Activated CD4-positive, alpha-beta T cell treated with anti-CD3 and anti-CD28 coated beads, Interleukin-2, amount 10 ng/mL, durations not matched to agents 7 days and 5 days (primary cell): ENCODE data around the gene UBASH3B. TPM values are rescaled to one million over a fixed set of nuclear protein-coding genes. Genes with fewer than 3 reads are reported as not detected.
"Not testable (repeated sequence)": the region's sequence is repeated elsewhere in the genome, so short reads cannot be mapped to it uniquely, and the experiment has no call there.

Source experiments
- CTCF ChIA-PET: fragments of 350-600 bp; sonication (Branson Sonifier 250); formaldehyde crosslinking; loops from one replicate; lab custom pipeline; 2021; ENCODE audit warnings: antibody characterized with exemption; lab: Charles Lee
- POLR2A ChIA-PET: fragments of 350-600 bp; sonication (Branson Sonifier 250); formaldehyde crosslinking; loops from one replicate; lab custom pipeline; 2021; ENCODE audit warnings: antibody characterized with exemption; lab: Charles Lee
- DNase-seq: peaks from one replicate; pipeline ENCODE4 v3.0.0-alpha.2; 2020
- H3K27ac Mint-ChIP-seq: one replicate; pipeline ENCODE4 v1.8.0; 2021; ENCODE audit warnings: mild to moderate bottlenecking, moderate library complexity, mixed read lengths
- H3K27me3 Mint-ChIP-seq: one replicate; pipeline ENCODE4 v1.8.0; 2021; ENCODE audit warnings: mixed read lengths
- H3K36me3 Mint-ChIP-seq: one replicate; pipeline ENCODE4 v1.8.0; 2021; ENCODE audit warnings: low read depth, mixed read lengths
- H3K4me1 Mint-ChIP-seq: one replicate; pipeline ENCODE4 v1.8.0; 2021; ENCODE audit warnings: mixed read lengths
- H3K4me3 Mint-ChIP-seq: one replicate; pipeline ENCODE4 v1.8.0; 2021; ENCODE audit warnings: mild to moderate bottlenecking, moderate library complexity, mixed read lengths
- H3K9me3 Mint-ChIP-seq: one replicate; pipeline ENCODE4 v1.8.0; 2021; ENCODE audit warnings: mixed read lengths
- total RNA-seq, 2 experiments: library from RNA; stranded (reverse); gene quantifications; one replicate each; pipeline ENCODE4 v1.2.3, GENCODE V29; 2021

The UBASH3B gene
- total RNA-seq, 2 experiments from 2014 or later: 15.2 to 15.8 TPM

DNA sequence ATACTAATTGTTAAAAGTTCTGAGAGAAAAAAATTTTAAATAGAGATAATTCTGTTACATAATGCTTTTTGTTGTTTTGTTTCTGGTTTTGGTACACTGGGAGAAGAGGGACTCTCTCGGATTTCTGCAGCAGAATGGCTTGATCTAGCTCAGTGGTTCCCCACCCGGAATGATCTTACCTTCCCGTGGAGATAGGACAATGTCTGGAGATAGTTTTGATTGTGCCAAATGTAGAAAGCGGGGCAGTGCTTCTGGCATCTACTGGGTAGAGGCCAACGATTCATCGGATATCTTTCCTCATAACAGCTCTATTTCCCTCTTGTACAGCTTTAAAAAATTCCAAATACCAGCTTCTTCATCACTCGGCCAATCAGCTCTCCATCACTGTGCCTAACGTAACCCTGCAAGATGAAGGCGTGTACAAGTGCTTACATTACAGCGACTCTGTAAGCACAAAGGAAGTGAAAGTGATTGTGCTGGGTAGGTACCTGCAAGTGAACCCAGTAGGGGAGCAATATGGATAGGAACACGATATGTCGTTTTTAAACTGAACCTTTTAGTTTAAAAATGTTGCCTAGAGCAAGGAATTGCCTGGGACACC lies 195.9 kb downstream of the UBASH3B start:
- ChIA-PET CTCF (interaction anchor here (0.7 to 1.6 kb wide), 4 partner anchors 38 to 271 kb away, joined by 3 to 10 read pairs (median 3); no protein-coding TSS in a partner anchor), POLR2A (interaction anchor here (0.7 kb wide), 1 partner anchor 8 kb away, joined by 4 read pairs; no protein-coding TSS in a partner anchor)
- peaks cover 2% of the 10 kb centered on the region for H3K27me3 Mint-ChIP-seq
- H3K36me3 Mint-ChIP-seq: no peaks in the 10 kb centered on the region
- peaks cover 31% of the 10 kb centered on the region for H3K4me1 Mint-ChIP-seq
- H3K27ac Mint-ChIP-seq: peak overlapping the region; percentile 87
- peak overlapping the region; percentile 44 for H3K4me3 Mint-ChIP-seq
- no peaks in the 10 kb centered on the region for H3K9me3 Mint-ChIP-seq
- peak; percentile 60 for DNase-seq

DNA sequence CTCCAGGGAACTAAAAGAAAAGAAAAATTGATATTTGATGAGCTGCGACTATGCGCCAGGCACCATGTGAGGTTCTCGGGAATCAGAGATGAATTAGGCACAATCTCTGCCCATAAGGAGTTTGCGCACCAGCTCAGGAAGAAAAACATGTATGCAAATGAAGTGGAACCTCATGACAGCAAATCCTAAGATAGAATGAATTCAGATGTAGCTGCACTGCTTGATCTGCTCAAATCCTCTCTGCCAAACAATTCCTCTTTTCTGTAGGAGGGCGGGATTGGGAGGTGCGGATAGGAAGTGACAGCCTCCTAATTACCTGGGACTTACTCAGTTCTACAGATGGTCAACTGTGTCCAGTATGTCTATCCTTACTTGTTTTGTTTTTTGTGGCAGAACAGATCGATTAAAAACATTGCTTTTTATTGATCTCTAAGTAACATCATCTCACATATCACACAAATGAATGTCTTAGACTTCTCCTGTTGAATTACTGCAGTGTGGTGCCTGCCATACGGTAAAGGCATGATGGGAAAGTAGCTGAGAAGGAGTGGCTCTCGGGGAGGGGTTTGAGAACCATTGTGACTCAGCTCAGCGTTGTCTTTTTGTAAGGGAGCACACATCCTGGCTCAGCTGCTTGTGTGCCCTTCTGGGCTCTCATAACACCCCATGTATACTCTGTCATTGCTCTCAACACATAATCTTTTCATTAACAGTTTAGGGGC lies 196.7 kb downstream of the UBASH3B start:
- Mint-ChIP-seq H3K9me3 (no peaks in the 10 kb centered on the region), H3K4me1 (peaks cover 33% of the 10 kb centered on the region), H3K4me3 (peak overlapping the region; percentile 44), H3K36me3 (no peaks in the 10 kb centered on the region), H3K27ac (peak overlapping the region; percentile 87), H3K27me3 (no peaks in the 10 kb centered on the region)
- DNase-seq: peak; percentile 29
- ChIA-PET CTCF (interaction anchor here (0.6 to 2.2 kb wide), 11 partner anchors 45 to 348 kb away, joined by 3 to 10 read pairs (median 3); no protein-coding TSS in a partner anchor), POLR2A (no interaction called here)

DNA sequence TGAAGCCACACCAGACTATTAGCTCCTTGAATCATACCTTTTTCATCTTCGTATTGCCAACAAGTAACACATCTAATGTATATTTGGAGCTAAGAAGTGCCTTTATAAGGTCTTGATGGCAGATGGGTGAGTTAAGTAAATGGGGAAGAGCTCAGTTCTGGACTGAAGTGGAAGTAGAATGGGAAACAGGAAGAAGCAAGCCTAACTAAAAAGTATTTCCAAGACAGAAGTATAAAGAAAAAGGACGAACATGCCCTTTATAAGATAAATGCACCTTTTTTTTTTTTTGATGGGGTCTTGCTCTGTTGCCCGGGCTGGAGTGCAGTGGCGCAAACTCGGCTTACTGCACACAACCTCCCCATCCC lies 197.3 kb downstream of the UBASH3B start:
- ChIA-PET POLR2A (no interaction called here), CTCF (interaction anchor here (0.6 to 2.2 kb wide), 13 partner anchors 9 to 272 kb away, joined by 3 to 10 read pairs (median 4); no protein-coding TSS in a partner anchor)
- DNase-seq: no peak
- Mint-ChIP-seq H3K4me3 (no peak overlapping the region), H3K27me3 (peaks cover 3% of the 10 kb centered on the region), H3K9me3 (no peaks in the 10 kb centered on the region), H3K4me1 (peaks cover 32% of the 10 kb centered on the region), H3K27ac (peak overlapping the region; percentile 87), H3K36me3 (no peaks in the 10 kb centered on the region)

DNA sequence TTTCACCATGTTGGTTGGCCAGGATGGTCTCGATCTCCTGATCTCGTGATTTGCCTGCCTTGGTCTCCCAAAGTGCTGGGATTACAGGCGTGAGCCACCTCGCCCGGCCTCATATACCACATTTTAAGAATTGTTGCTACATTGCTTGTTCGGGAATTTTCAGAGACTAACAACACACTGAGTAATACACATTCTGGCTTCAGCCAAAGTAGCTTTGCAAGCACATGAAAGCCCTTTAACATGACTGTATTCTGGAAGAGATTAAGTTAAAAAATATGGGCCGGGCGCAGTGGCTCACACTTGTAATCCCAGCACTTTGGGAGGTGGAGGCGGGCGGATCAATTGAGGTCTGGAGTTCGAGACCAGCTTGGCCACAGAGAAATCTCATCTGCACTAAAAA lies 197.7 kb downstream of the UBASH3B start:
- no peak overlapping the region for H3K4me3 Mint-ChIP-seq
- peaks cover 32% of the 10 kb centered on the region for H3K4me1 Mint-ChIP-seq
- H3K9me3 Mint-ChIP-seq: no peaks in the 10 kb centered on the region
- H3K27ac Mint-ChIP-seq: peak overlapping the region; percentile 70
- ChIA-PET POLR2A (no interaction called here), CTCF (interaction anchor here (0.5 to 2.2 kb wide), 16 partner anchors 10 to 1549 kb away, joined by 3 to 10 read pairs (median 3); no protein-coding TSS in a partner anchor)
- peaks cover 4% of the 10 kb centered on the region for H3K27me3 Mint-ChIP-seq
- no peaks in the 10 kb centered on the region for H3K36me3 Mint-ChIP-seq
- DNase-seq: no peak

DNA sequence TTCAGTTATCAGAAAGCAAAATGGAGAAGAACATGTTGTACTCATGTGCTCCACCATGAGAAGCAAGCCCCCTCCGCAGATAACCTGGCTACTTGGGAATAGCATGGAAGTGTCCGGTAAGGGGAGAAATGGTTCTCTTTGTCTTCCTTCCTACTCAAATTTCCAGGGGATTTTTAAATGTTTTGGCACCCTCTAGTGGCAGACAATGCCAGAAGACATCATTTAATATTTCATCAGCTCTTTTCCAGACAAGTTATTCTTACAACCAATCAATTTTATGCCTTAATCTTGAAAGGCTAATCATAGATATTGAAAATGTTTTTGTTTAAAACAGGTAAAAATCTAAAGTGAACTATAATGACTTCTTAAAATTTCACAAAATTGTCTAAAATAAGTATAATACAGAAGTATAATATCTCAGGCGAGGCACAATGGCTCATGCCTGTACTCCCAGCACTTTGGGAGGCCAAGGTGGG lies 198.5 kb downstream of the UBASH3B start:
- Mint-ChIP-seq H3K36me3 (no peaks in the 10 kb centered on the region), H3K27ac (no peak overlapping the region), H3K4me1 (peaks cover 32% of the 10 kb centered on the region), H3K4me3 (no peak overlapping the region), H3K27me3 (peaks cover 6% of the 10 kb centered on the region), H3K9me3 (no peaks in the 10 kb centered on the region)
- ChIA-PET POLR2A (no interaction called here), CTCF (interaction anchor here (0.5 to 2.2 kb wide), 14 partner anchors 10 to 1549 kb away, joined by 3 to 10 read pairs (median 4); no protein-coding TSS in a partner anchor)
- peak; percentile 77 for DNase-seq

DNA sequence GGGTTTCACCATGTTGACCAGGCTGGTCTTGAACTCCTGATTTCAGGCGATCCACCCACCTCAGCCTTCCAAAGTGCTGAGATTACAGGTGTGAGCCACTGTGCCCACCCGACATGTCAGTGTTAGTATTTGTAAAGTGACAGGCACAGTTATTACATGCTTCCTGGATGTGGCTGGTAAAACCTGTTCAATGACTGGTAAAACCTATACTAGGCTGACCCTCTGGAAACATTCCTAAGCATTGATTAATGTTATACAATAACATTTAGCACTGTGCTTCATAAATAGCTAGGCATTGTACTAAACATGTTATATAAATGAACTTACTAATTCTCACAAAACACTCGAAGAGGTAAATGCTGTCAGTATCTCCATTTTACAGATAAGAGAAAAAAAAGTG lies 206.1 kb downstream of the UBASH3B start:
- CTCF ChIA-PET: no interaction called here

DNA sequence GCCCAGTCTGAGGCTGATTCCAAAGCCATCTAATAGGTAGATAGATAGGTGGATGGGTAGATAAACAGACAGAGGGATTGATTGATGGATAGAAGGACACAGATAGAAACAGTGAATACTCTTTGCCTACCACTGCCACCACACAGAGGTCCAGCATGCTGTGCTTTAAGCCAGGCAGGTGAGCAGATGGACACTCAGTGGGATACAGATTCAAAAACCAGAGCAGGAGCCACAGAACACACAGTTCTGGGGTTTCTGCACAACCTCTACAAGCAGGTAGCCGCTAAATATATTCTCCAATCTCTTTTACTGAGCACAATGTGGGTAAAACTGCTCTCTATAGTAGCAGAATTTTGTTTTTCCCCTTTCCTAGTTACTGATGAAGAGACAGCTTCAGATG lies 206.6 kb downstream of the UBASH3B start:
- ChIA-PET CTCF (no interaction called here), POLR2A (no interaction called here)
- DNase-seq: no peak
- Mint-ChIP-seq H3K36me3 (no peaks in the 10 kb centered on the region), H3K27me3 (peaks cover 14% of the 10 kb centered on the region), H3K27ac (no peak overlapping the region), H3K4me1 (peaks cover 2% of the 10 kb centered on the region), H3K9me3 (no peaks in the 10 kb centered on the region), H3K4me3 (no peak overlapping the region)

More for the DNA sequence above, 206.1 kb downstream of the UBASH3B start:
- H3K4me1 Mint-ChIP-seq: peaks cover 4% of the 10 kb centered on the region
- no peak overlapping the region for H3K27ac Mint-ChIP-seq
- H3K4me3 Mint-ChIP-seq: no peak overlapping the region
- peaks cover 14% of the 10 kb centered on the region for H3K27me3 Mint-ChIP-seq
- POLR2A ChIA-PET: no interaction called here
- no peaks in the 10 kb centered on the region for H3K9me3 Mint-ChIP-seq
- no peaks in the 10 kb centered on the region for H3K36me3 Mint-ChIP-seq
- DNase-seq: no peak

DNA sequence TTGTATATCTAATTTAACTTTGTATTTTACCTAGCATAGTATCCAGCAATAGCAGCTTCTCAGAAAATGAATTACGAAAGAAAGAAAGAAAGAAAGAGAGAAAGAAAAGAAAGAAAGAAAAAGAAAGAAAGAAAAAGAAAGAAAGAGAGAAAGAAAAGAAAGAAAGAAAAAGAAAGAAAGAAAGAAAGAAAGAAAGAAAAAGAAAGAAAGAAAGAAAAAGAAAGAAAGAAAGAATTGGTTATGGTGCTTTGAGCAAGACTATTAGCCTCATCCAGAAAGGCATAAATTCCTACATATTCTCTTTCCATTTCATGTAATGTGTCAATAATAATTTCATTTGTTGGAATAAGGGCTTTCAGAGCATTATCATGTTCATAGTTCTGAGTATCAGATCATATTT lies 207.6 kb downstream of the UBASH3B start:
- H3K4me3 Mint-ChIP-seq, H3K27ac Mint-ChIP-seq, H3K36me3 Mint-ChIP-seq, H3K4me1 Mint-ChIP-seq, DNase-seq, H3K9me3 Mint-ChIP-seq, POLR2A ChIA-PET: not testable (repeated sequence)
- peaks cover 10% of the 10 kb centered on the region for H3K27me3 Mint-ChIP-seq
- CTCF ChIA-PET: interaction anchor here (0.7 to 1.5 kb wide), 3 partner anchors 13 to 178 kb away, joined by 3 to 9 read pairs (median 3); no protein-coding TSS in a partner anchor

DNA sequence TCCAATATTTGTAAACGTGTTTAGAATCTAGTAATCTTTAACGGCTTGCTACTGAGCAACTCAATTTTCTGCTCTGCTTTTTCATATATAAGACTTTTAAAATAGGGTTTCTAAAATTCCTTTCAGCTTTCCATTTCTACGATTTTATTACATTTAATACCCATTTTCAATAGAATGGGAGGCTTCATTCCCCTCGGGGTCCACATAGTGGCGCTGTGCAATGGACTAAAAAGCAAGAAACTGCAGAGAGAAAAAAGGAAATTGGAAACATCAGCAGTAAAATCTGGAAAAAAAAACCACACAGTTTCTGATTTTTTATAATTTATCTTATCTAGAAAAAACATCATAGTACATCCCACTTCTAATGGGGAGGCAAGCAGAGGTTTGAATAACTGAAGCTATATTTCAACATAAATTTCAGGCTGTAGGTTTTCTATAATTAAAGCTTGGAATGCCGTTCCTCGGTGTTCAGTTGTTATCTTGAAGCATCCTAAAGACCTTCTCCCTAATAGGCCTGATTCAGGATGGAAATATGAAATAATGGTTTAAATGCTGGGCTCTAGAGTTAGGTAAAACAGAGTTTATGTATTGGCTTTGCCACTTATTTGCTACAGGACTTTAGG lies 208.3 kb downstream of the UBASH3B start:
- H3K9me3 Mint-ChIP-seq: no peaks in the 10 kb centered on the region
- H3K4me3 Mint-ChIP-seq: no peak overlapping the region
- DNase-seq: peak; percentile 47
- no peaks in the 10 kb centered on the region for H3K36me3 Mint-ChIP-seq
- POLR2A ChIA-PET: no interaction called here
- H3K27me3 Mint-ChIP-seq: peaks cover 9% of the 10 kb centered on the region
- H3K27ac Mint-ChIP-seq: no peak overlapping the region
- CTCF ChIA-PET: interaction anchor here (0.7 to 1.5 kb wide), 3 partner anchors 12 to 158 kb away, joined by 3 to 9 read pairs (median 3); no protein-coding TSS in a partner anchor
- peaks cover 2% of the 10 kb centered on the region for H3K4me1 Mint-ChIP-seq

Other genes starting within 250 kb of the UBASH3B start
- gene CRTAM, start 182.8 kb downstream of the UBASH3B start, total RNA-seq: under 1 TPM; 0.25 TPM
- 1 to 10 TPM; 2.9 to 3.1 TPM for gene JHY, start 227.0 kb downstream of the UBASH3B start, total RNA-seq